Left renal pelvis (tissue), 4 donors: ENCODE results near the gene NCR2. TPM values are rescaled to one million over a fixed set of nuclear protein-coding genes. Genes with fewer than 3 reads are reported as not detected.
A peak's percentile ranks its signal among the peaks of the same experiment; 100 is the strongest.
"Not testable (repeated sequence)": the region's sequence is repeated elsewhere in the genome, so short reads cannot be mapped to it uniquely, and the experiment has no call there.

Experiments
- DNase-seq, 4 donors: peaks; one replicate each; pipeline ENCODE4 v3.0.0-alpha.2; 2013; ENCODE audit warnings: low read depth in 4 of 4, low spot score in 3 of 4
- polyA plus RNA-seq, 4 donors: library from polyadenylated mRNA; unstranded; fragments of 120-200 nt; gene quantifications; one replicate each; pipeline ENCODE4 v1.2.1, GENCODE V29; 2013; ENCODE audit not compliant: insufficient read length in 4 of 4

The NCR2 gene, protein sequence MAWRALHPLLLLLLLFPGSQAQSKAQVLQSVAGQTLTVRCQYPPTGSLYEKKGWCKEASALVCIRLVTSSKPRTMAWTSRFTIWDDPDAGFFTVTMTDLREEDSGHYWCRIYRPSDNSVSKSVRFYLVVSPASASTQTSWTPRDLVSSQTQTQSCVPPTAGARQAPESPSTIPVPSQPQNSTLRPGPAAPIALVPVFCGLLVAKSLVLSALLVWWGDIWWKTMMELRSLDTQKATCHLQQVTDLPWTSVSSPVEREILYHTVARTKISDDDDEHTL
- not detected for polyA plus RNA-seq

DNA sequence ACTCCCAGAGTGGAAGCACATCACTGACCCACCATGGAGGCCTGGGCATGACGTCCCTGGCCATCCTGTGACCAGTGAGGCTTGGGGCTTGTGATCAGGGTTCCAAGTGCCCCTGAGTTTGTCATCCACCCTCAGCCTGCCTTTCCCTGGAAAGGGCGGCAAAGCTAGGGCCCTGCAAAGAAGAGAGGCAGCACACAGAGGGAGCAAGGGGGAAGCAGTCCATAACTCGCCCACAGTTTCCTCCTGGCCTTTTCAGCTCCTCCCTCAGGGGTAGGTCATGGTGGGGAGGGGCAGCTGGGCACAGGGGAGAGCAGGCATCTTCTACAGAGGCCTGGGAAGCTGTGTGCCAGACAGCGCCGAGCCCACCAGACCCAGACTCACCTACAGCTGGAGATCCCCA is at the start of gene NCR2:
TSS of gene NCR2 (plus strand) at position 313 of the 400 bp plus-strand sequence. CDS start 269 bp downstream, outside the sequence.
- DNase-seq: no peak

DNA sequence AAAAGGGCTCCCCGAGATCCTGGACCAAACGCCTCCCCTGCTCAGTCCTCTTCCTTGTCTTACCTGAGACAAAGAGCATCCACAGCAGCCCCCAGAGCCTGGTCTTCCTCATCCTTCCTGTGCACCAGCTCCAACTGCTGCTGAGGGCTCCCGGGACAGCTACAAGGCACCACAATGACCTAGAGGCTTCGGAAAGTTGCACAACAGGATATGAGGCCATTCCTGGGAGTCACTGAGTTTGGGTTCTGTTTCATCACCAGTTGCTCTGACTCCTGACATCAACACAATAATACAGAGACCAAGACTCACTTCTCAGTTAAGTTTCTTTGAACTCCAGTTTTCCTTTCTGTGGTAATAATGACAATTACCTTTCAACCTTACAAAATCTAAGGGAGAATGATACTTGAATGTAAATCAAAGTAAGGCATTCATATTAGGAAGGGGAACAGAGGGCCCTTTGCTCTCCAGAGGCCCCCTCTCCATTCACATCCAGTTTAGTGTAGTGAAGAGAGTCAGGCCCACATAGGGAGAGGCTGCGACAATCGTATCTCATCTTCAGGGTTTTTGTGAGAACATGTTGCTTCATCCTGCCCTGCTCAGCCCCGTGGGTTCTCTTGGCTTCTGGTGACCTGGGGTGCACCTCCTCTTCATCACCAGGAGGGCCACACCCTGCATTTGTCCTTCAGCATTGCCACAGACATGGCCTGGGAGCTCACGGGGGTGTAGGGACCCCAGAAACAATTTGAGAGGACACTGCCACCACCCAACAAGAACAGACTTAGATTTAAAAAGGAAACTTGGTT is 48.7 kb upstream of the NCR2 start, which contains the start of gene TREM1:
TSS of gene TREM1 (minus strand) at position 139 of the 803 bp plus-strand sequence. CDS start at position 112, 27 bp downstream.
- no peak for DNase-seq

DNA sequence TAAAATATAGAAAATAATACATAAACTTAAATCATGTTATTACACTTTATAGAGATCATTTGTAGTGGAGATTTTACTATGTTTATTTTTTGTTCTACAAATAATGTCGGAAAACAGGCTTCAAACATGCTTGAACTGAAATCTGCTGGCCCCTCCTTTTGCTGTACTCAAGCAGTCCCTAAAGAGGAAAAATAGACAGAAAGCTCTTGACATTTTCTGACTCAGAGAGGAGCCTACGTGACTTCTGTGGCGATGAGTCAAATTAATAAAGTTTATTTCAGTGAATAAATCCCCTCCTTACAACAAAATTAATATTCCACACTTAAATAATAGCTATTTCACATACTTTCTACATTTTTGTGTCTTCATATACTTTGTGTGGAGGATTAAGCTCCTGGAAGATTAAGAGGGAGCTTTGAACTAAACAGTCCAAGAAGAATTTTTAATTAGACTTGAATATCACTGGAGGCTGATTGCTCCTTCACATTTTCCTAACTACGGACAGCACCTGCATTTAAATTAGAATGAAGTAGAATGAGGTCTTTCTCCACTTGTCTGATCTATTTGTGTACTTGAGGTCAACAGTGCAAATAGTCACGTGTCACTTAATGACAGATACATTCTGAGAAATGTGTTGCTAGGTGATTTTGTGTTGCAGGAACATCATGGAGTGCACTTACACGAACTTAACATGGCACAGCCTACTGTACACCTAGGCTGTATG is 47.2 kb upstream of the NCR2 start:
- DNase-seq: no peak

DNA sequence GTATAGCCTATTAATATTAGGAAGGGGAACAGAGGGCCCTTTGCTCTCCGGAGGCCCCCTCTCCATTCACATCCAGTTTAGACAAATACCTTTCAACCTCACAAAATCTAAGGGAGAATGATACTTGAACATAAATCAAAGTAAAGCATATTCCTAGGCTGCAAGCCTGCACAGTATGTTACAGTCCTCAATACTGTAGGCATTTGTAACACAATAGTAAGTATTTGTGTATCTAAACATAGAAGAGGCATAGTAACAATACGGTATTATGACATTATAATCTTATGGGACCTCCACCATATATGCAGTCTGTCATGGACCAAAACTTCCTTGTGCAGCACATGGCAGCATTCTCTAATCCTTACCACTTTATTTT is 46.7 kb upstream of the NCR2 start:
- no peak for DNase-seq

DNA sequence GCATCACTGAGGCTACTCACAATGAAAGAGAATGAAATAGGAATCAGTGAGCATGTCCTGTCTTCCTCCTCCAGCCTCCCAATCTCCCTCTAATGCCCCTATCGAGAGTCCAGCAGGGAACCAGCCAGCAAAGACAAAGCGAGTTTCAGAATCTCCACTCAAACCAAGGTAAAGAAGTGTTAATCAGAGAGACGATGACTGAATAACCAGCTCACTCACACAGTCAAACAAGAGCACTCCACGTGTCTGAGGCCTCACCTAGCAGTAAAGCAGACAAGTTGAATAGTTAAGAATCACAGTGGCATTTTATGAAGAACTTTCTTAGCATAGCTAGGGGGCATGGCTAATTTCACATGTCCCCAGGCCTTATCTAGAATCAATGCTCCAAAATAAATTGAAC is 45.6 kb upstream of the NCR2 start:
- DNase-seq: no peak

DNA sequence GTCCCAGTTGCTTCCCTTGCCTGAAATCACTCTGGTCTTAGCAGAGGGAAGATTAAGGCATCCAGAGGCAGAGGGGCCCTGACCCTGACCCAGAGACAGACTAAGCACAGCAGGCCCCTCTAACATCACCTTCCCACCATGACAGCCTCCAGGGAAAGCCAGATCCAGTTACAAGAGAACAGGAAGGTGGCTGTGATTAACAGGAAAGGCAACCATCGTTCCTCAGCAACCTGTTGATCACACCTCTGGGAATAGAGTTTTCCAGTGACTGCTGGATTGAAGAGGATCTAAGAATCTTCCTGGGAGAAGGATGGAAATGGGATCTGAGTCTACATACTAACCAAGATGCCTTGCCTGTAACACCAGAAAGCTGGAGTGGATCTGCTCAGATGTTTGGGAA is 43.7 kb upstream of the NCR2 start:
- no peak for DNase-seq

DNA sequence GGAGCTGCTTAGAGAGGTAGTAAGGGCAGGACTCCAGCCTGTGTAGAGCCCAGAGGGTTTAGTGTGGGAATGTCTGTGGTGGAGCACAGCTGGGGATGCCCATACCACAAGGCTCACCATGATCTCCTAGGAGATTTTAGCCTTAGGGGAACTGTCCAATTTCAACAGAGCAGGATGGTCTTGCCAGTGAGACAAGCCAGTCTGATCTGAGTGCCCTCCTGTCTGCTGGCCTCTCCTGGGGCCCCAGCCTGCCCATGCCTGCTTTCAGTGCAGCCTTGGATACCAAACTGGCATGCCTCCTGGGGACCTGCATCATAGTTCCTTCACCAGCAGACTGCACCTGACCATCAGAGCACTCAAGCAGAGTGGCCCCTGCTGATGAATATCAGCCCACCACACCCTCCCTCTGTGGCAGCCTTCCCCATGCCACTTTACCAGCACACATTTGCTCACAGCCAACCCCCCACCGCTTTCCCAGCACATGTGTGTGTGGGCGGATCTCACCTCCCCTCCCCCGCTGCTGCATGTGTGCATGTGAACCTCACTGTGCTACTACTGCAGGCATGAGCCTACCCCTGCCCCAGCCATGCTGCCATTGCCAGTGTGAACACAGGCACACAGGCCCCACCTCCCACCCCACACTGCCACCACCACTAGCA is 41.1 kb upstream of the NCR2 start:
- DNase-seq: no peak

DNA sequence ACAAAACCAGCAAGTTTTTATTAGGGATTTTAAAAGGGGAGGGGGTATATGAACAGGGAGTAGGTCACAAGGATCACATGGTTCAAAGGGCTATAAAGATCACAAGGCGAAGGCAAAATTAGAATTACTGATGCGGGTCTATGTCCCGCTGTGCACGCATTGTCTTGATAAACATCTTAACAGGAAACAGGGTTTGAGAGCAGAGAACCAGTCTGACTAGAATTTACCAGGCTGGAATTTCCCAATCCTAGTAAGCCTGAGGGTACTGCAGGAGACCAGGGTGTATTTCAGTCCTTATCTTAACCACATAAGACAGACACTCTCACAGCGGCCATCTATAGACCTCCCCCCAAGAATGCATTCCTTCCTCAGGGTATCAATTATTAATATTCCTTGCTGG is 38.2 kb upstream of the NCR2 start:
- DNase-seq: not testable (repeated sequence)

DNA sequence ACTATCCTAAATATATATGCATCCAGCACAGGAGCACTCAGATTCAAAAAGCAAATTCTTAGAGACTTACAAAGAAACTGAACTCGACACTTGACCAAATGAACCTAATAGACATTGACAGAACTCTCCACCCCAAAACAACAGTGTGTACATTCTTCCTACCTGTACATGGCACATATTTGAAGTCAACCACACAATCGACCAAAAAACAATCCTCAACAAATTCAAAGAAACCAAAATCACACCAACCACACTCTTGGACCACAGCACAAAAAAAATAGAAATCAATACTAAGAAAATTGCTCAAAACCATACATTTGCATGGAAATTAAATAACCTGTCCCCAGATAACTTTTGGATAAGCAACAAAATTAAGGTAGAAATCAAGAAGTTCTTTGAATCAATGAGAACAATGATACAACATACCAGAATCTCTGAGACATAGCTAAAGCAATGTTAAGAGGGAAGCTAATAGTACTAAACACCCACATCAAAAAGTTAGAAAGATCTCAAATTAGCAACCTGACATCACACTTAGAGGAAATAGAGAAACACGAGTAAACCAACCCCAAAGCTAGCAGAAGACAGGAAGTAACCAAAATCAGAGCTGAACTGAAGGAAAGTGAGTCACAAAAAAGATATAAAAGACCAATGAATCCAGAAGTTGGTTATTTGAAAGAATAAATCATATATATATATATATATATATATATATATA is 36.5 kb upstream of the NCR2 start:
- DNase-seq: no peak

DNA sequence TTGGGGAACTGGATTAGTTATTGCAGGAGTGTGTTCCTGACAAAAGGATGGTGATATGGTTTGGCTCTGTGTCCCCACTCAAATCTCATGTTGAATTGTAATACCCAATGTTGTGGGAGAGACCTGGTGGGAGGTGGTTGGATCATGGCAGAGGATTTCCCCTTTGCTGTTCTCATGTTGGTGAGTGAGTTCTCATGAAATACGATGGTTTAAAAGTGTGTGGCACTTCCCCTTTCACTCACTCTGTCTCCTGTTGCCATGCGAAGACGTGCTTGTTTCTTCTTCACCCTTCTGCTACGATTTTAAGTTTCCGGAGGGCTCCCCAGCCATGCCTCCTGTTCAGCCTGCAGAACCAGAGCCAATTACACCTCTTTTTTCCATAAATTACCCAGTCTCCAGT is 32.8 kb upstream of the NCR2 start:
- no peak for DNase-seq

DNA sequence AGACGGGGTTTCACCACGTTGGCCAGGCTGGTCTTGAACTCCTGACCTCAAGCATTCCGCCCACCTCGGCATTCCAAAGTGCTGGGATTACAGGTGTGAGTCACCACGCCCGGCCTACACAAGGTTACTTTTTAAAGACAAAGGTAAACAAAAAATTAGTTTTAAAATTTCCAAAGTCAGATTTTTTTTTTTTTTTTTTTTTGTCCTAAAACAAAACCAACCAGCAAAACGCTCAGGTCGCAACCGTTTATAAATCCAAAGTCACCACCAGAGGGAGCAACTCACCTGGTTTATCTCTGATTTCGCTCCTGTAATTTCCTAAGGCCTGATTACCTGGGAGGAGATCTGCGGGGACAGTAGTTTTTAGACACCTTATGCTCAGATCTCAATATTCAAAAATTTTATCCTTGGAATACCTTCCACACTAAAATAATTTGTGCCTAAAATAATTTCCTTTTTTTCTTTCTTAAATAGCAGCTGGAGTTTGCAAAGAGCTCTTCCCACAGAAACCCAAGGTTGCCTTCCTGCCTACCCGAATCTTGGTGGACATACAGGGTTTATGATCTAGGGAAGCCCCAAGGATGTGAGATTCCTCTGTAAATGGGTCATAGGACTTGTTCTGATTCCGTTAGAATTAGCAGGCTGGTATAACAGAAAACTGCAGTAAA is 29.1 kb upstream of the NCR2 start:
- peak in 1 of 4 donors; percentile 58 for DNase-seq

DNA sequence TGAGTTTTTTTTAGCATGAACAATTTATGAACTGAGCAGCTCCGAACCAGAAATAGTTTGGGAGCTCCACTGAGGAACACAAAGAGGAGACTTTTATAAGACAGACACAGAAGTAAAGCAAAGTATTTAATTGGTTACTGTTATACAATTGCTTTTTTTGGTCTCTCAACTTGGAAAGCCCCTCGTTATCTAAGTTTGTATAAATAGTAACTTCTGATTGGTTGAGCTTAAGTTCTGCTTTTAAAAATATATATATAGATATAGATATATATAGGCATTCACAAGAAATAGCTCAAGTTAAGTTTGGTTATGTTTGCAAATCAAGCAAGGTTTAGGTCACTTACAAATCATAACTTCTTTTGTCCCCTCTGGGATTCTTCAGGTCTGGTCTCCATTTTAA is 20.2 kb upstream of the NCR2 start:
- no peak for DNase-seq

DNA sequence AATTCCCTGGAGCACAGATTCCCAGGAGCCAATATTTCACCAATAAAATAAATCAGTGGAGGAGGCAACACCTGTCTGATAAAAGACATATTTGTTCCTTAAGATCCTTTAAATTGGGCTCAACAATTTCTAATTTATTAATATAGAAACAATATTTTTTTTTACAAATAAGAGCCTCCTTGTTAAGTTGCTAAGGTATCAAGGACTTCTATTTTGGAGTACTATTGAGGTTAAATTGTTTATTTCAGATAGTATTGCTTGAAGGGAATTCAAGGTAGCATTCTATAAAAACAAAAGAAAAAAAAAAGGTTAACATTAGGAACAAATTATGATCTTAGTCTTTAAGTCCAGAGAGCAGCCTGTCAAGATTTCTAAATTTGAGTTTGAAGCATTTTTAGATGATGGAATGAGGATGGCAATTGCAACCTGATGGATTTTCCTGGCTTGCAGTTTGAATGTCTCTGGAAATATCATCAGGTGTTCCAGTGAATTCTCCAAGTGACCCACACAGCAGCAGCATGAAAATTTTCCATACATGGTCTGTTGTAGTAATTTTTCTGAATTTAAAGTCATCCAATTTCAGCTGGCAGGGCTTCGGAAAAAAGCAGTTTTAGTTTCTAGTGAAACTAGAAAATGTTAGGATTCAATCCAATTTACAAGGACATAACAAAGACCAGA is 19.3 kb upstream of the NCR2 start:
- DNase-seq: no peak

DNA sequence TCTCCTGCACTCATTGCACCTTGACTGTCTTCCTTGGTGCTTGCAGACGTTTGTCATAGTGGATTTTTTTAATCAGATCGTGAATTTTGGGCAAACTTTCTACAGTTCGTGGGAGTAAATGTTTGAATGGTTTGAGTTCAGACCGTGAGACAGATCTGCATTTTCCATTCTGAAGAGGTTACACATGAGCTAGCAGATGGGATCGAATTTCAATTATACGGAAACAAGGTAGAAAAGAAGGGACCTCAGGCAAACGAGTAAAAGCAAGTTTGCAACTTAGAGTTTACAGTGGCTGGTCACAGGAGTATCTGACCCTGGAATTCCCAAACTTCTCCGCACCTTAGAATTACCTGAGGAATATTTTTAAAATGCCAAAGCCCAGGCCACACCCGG is 17.2 kb upstream of the NCR2 start:
- DNase-seq: no peak

DNA sequence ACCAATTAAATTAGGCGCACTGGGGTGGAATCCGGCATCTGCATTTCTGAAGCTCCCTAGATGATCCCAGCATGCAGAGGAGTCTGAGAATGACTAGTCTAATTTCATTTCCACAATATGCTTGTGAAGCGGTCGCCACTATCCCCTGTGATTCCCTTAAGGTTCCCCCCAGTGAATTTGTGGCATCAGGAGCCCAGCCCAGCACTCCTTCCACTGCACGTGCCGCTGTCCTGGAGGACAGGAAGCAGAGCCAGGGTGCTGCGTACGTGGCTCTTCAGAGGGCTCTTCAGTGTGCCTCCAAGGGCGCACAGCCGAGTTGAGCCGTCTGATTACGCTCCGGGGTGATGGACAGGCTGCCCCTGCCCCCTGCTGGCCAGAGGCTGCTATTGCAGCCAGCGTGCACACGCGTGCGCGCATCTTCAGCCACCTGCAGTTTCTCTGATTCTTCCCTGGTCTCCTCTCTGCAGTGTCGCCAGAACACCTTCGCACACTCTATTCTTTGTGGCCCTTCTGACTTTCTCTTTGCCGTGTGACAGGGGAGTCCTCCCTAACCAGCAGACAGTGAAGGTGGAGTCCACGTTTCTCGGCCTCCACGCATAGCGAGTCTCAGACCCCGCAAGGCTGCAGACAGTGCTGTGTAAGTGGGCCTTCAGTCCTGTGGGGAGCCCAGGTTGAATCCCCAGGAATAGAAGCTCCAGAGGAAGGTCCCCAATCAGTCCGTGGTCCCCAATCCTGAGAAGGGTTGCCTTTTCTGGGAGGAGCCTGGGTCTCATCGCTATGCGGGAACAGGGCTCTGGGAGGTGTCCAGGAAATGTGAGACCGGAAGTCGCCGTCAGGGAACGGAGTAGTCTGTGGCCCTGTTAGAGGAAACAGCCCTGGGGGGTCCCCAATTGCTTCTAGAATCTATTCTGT is 16.5 kb upstream of the NCR2 start:
- peak; percentile 39 to 65 (median 48) for DNase-seq

DNA sequence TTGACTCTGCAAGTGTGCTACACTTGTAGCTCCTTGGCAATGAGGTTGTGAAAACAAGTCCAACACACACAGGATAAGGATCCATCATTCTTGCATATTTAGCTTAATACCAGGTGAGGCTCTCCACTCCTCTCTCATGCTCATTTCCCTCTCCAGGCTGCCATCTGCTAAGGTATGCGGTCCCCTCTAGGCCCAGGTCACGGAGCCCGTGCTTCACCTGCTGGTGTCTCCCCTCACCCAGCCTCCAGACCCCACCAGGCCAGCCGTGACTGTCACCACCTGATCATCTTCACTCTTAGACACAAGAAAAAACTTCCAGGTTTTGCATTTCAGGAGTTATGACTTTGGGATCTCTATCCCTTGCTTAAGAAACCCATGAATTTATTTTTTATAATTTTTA is 14.2 kb upstream of the NCR2 start:
- no peak for DNase-seq

DNA sequence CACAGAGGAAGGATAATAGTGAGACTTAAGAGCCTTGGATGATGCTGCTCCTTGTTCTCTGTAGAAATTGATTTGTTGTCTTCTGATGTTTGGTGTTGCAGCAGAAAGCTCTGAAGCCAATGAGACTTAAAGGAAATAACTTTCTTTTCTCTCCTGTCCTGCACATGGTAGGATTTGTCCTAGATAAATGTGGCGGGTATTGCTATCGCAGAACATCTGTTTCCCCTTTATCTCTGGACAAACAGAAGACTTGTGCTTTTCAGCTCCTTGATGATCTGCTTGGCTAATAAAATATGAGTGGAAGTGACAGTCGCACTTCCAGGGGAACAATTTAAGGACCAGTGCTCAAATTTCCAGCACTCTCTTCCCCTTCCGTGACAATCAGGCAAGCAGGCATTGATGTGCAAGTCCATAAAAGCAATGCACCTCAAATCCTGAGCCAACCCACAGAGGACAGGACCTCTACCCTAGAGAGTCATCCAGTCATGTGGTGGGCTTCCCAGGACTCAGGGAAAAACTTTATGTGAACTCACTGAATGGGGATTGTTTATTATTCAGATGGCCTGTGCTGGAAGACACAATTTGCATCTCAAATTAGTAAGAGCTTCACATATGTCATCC is 9.9 kb upstream of the NCR2 start:
- DNase-seq: no peak

DNA sequence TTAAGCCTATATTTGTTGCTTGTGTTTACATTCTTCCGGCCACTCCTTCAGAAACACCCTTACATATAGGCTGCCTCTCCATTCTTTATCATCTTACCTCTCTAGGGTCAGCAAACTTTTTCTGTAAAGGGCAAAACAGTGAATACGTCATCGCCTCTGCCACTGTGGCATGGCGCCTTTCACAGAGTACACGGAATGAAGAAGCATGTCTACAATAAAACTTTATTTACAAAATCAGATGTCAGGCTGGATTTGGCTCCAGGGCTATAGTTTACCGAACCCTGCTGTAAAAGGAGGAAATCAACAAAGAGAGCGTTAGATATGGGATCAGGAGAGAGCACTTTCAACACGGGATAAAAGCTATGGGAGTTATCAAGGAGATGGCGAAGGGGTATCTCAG is 9.3 kb upstream of the NCR2 start:
- no peak for DNase-seq
